Measurements from ENCODE around the gene FAM167B. TPM values are rescaled to one million over a fixed set of nuclear protein-coding genes. Genes with fewer than 3 reads are reported as not detected.

The FAM167B gene
- total RNA-seq, 2 experiments from 2014 or later, result 0.58 to 0.87 TPM

Other genes starting within 250 kb of the FAM167B start
- 100 to 1,000 TPM; 174 to 183 TPM for gene KHDRBS1, start 233.4 kb upstream of the FAM167B start, total RNA-seq
- 10 to 100 TPM; 30.4 to 36.3 TPM for gene TMEM39B, start 174.3 kb upstream of the FAM167B start, total RNA-seq
- 10 to 100 TPM; 64.8 to 64.9 TPM for gene KPNA6, start 139.2 kb upstream of the FAM167B start, total RNA-seq
- 10 to 100 TPM; 64.1 to 65.8 TPM for gene TXLNA, start 67.5 kb upstream of the FAM167B start, total RNA-seq
- gene CCDC28B, start 46.6 kb upstream of the FAM167B start, total RNA-seq, result 10 to 100 TPM; 33.4 to 36.6 TPM
- 1 to 10 TPM; 4.8 to 5.0 TPM for gene IQCC, start 41.6 kb upstream of the FAM167B start, total RNA-seq
- gene DCDC2B, start 38.1 kb upstream of the FAM167B start, total RNA-seq, result under 1 TPM; 0.10 TPM
- gene TMEM234, start 24.9 kb upstream of the FAM167B start, total RNA-seq, result 10 to 100 TPM; 13.2 to 15.0 TPM
- gene EIF3I, start 24.8 kb upstream of the FAM167B start, total RNA-seq, result 100 to 1,000 TPM; 173 to 176 TPM
- gene LCK, start 4.0 kb downstream of the FAM167B start, total RNA-seq, result 100 to 1,000 TPM; 434 to 495 TPM
- gene HDAC1, start 44.9 kb downstream of the FAM167B start, total RNA-seq, result 100 to 1,000 TPM; 226 to 230 TPM
- 10 to 100 TPM; 31.0 to 31.6 TPM for gene MARCKSL1, start 89.0 kb downstream of the FAM167B start, total RNA-seq
- 1 to 10 TPM; 8.2 to 8.5 TPM for gene FAM229A, start 115.3 kb downstream of the FAM167B start, total RNA-seq
- gene TSSK3, start 115.3 kb downstream of the FAM167B start, total RNA-seq, result 1 to 10 TPM; 1.5 to 2.2 TPM
- gene BSDC1, start 147.2 kb downstream of the FAM167B start, total RNA-seq, result 10 to 100 TPM; 42.9 to 44.6 TPM
- not detected for gene ZBTB8B, start 217.8 kb downstream of the FAM167B start, total RNA-seq